Hippocampal formation (tissue), 2 donors: Measurements from ENCODE around the gene TMEM50B.
"Not testable (repeated sequence)": the region's sequence is repeated elsewhere in the genome, so short reads cannot be mapped to it uniquely, and the experiment has no call there.

Experiments used
- DNase-seq, 2 donors: peaks; one replicate each; lab custom pipeline; 2025; lab: John Stamatoyannopoulos, UW

Gene TMEM50B

DNA sequence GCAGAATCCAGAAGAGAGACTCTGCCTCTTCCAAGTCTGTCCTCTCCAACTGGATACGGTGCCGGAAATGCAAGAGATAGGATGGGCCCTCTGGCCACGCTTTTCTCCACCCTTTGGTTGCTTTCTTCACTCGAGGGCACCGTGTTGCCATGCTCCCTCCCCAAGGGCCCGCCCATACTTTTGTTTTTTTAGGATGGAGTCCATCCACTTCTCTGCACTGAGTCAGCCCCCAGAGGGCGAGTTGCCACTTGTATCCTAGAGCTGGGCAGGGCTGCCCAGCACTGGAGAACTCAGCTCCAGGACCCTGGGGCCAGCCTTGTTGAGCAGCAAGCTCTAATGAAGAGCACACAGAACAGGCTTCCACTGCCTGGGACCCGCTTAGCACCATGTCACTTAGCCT lies 51.1 kb downstream of the TMEM50B start:
- no peak for DNase-seq

DNA sequence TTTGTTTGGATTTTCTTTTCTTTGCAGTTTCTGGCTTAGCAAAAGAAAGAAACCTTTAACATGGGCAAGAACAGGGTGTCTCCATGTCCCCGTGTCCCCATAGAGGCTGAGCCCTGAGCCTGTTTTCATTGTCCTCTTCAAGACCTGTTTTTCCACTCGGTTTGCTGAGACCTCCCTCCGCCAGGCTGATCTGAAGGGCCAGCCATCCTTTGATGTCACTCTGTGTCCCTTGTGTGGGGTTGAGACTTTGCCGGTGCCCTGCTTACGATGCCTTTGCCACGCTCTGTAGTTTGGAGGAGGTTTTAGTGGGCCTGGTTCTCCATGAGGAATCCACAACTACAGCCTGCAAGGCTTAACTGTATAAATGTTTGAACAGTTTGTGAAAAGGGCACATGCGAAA lies 52.7 kb downstream of the TMEM50B start:
- no peak for DNase-seq

DNA sequence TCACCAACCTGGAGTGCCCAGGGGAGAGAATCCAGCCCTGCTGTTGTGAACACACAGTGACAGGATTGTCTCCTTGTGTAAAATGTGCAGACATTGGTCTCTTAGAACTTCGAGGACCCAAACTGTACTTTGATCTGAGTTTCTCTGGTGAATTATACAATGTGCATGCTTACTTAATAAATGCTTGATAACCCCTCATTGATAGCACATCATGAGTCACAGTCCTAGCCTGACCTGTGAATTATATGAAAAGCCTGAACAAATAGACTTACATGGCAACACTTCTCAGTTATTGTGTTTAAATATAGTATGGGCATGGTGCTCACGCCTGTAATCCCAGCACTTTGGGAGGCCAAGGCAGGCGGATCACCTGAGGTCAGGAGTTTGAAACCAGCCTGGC lies 53.9 kb downstream of the TMEM50B start:
- DNase-seq: no peak

DNA sequence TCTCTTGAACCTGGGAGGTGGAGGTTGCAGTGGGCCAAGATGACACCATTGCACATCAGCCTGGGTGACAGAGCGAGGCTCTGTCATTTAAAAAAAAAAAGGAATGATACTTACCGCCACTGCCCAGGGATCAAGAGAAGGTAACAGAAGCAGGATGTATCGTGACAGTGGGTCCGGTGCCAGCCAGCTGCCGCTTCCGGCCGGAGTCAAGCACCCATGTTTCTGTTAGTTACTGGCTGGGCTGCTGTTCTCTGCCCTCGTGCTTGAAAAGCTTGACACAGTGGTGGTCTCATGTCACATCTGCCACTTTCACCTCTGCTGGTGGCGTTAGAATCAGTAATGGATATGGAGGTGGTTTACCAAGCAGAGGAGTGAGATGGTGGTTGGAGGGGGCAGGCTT lies 55.6 kb downstream of the TMEM50B start:
- DNase-seq: no peak

DNA sequence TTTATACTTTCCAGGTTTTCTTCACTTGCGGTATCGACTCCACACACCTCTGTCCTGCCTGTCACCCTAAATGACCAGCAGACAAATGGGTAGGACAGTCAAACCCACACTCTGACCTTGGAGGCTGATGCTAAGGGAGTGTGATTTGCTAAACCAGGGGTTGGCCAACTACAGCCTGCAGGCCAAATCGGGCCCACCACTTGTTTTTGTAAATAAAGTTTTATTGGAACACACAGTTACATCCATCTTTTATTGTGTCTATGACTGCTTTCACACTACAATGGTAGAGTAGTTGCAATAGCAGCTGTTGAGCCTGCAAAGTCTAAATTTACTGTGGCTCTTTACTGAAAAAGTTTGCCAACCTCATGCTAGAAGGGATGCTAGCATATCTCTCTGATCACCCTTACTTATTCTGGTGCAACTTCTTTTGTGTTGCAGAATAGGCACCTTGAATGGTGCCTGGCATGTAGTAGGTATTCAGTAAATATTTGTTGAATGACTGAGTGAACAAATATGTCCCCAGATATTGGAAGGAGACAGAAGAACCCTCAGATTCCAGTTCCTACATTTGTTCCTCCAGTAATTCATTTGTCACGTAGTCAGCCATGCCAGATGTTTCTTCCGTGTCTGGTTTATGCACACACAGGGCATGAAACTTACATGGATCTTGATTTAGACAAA lies 57.9 kb downstream of the TMEM50B start:
- no peak for DNase-seq

DNA sequence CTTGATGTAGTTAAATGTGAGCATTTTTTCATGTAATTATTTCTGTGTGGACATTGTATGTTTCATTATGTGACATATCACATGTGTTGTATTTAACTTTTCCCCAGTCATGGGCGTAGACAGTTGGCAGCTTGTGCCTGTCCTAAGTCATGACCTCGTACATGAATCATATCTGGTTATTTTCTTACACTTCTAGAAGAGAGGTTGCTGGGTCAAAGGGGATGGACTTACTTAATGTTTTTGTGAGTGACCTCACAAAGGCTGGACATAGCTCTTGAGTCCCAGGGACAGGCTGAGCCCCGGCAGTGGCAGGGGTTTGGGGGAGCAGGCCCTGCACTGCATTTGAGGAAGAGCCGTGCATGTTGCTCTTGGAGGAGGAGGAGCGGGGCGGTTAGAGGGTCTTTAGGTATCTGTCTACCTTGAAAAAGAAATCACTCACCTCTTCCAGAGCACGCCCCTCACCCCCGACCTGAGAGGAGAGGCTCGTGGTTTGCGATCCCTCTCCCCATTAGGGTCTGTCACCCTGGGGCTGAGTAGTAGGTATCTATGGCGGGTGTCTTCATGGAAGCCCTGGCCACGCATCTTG lies 60.1 kb downstream of the TMEM50B start:
- no peak for DNase-seq

DNA sequence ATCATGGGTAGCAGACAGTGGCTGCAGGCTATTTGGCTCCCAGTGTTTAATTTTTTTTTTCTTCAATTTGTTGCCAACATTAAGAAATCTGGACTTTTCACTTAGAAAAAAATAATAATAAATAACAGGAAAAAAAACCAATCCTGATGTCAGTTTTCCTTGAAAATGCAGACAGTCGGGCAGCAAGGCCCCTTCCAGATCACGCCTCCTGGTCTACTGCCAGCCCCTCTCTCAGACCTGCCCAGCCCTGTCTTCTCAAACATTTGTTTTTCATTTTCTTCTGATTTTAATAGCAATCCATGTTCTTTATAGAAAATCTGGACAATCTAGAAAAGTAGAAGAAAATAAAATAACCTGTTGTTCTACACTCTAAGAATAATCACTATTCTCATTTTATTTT lies 61.1 kb downstream of the TMEM50B start:
- no peak for DNase-seq

DNA sequence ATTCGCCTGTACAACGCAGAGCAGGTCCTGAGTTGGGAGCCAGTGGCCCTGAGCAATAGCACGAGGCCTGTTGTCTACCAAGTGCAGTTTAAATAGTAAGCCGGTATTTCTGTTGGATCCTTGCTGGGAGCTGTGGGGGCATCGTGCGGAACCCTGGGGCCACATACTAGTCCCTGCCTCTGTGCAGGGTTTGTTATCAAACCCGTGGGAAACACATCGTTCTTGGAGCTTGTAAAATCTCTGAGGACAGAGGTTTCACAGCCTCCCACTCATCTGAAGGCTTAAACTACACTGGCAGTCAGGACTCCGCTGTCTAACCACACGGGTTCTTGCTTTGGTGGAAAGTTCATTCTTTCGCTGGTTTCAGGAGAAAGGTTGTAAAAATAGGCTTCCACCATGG lies 64.8 kb downstream of the TMEM50B start:
- no peak for DNase-seq

DNA sequence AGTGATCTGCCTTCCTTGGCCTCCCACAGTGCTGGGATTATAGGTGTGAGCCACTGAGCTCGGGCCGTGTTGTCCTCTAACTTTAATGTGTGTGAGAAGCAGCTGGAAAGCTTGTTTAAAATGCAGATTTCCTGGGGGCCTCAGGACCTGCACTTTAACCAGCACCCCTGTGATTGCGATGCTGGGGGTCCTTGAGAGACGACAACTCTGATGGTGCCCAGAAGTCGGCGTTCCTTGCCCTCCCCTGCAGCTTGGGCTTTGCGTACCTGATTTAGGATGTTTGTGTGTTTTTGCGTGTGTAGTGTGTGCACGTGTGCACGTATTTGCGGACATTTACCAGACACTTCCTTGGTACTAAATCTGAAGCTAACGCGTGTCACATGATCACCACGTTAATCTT lies 65.7 kb downstream of the TMEM50B start:
- no peak for DNase-seq

DNA sequence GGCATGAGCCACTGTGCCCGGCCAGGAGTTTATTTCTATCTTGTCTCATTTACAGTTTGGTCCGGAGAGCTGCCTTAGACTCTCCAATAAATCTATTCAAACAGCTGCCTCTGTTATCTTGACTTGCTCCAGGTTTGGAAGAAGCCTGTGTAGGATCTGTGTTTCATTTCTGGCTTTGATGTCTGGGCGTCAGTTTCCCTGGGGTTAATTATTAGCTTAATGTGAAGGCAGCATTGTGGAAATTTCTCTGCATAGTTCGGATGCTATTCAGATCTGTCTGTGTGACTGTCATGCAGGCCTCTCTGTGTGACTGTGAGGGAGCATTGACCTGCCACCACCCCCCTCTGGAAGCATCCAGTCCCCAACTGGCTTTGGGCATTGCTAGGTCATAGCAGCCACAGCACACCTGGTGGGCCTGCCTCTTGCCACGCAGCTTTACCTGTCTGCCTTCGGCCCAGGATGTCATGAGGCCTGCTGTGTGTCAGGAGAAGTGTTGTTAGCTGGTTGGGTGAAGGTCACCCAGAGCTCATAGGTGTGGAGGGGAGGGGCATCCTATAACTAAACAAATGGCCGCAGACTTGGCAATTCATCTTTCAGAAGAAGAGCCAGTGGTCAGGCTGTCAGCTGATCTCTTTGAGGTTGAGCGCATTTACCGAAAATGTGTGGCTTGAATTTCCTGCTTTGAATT lies 66.8 kb downstream of the TMEM50B start:
- no peak for DNase-seq

DNA sequence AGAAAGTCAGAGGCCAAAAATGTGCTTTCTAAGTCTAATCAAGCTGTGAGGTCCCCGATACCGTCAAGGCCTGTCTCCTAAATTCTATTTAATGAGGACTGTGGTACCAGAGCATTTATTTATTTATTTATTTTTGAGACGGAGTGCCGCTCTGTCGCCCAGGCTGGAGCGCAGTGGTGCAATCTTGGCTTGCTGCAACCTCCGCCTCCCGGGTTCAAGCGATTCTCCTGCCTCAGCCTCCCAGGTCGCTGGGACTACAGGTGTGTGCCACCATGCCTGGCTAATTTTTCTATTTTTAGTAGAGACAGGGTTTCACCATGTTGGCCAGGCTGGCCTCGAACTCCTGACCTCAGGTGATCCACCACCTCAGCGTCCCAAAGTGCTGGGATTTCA lies 67.3 kb downstream of the TMEM50B start:
- DNase-seq: not testable (repeated sequence)

DNA sequence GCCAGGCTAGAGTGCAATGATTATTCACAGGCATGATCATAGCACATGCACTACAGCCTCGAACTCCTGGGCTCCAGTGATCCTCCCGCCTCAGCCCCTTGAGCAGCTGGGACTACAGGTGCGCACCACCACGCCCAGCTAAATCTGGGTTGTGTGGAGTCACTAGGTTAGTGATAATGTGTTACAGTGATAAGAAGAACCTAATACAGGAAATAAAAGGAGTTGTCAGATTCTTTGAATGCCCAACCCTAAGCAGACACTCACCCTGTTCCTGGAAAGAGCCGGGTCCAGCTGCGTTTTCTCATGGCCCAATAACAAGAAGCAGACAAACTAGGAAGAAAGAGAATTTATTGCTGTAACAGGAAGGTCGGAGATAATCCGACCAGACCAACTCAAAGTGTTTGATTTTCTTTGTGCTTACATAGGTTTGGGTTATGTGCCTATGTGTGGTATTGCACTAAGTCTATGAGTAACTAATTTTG lies 67.8 kb downstream of the TMEM50B start:
- no peak for DNase-seq

DNA sequence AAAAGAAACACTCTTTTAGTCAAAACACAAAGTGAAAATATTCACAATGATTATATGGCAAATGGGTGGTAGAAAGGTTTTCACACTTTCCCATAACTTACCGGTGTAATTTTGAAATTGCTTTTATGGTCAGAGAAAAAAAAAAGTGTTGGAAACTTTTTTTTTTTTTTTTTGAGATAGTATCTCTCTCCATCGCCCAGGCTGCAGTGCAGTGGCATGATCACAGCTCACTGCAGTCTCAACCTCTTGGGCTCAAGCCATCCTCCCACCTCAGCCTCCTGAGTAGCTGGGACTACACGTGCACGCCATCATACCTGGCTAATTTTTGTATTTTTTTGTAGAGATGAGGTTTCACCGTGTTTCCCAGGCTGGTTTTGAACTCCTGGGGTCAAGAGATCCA lies 73.3 kb downstream of the TMEM50B start:
- DNase-seq: no peak

DNA sequence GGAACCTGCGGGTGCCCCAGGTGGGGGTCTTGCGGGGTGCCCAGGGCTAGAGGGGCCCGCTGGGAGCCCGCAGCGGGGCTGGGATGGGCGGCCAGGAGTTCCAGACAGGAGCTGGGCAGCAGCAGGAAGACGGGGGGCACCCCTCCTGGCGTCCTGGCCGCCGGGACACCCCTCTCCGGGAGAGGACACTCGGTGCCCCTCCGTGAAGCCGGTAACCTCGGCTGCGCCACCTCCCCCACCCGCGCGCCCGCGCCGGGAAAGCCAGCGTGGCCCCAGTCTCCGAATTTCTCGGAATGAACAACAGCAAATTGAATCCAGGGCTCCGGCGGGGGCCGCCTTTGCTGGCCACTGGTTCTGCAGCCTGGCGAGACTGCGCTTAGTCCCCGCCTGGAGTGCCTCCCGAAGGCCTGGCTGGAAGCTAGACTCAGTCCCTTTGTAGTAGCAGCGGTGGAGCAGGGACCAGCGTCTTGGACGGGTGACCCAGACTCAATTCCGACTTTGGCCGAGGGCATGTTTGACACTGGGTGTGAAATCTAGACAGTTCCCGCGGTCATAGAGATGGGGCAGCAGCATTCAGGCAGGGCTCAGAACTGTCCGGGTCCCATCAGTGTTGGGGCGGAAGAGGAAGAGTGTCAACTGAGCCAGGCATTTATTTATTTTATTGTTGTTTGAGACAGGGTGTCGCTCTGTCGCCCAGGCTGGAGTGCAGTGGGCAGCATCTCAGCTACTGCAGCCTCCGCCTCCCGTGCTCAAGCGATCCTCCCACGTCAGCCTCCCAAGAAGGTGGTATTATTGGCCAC lies 75.8 kb downstream of the TMEM50B start:
- DNase-seq: peak in 1 of 2 donors; percentile 47

DNA sequence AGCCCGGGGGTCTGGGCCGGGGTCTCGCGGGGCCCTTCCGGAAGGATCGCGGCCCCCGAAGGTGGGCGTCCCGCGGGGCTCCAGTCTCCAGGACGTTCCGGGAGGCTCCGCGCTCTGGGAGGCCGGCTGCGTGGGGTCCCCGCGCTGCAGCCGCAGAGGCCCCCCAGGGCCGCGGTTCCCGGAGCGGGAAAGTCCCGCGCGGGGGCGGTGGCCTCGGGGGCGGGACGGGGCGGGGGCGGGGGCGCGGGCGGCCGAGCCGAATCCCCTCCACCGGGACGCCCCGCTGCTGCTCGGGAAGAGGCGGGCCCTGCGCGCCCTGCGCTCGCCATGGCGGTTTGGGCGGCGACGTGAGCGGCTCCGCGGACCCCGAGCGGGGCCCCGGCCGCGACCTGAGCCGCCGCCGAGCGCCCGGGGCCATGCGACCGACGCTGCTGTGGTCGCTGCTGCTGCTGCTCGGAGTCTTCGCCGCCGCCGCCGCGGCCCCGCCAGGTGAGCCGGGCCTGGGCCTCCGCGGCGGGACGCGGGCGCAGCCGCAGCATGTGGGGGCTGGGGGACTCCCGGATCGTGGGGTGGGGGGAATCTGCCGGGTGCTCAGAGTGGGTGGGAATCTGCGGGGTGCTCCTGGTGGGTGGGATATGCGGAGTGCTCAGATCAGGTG lies 76.5 kb downstream of the TMEM50B start, which contains the start of gene IFNGR2:
IFNGR2 (plus strand) TSS at position 286 of the 658 bp plus-strand sequence; CDS start at position 417, 131 bp downstream.
- peak in 1 of 2 donors; percentile 14 for DNase-seq

DNA sequence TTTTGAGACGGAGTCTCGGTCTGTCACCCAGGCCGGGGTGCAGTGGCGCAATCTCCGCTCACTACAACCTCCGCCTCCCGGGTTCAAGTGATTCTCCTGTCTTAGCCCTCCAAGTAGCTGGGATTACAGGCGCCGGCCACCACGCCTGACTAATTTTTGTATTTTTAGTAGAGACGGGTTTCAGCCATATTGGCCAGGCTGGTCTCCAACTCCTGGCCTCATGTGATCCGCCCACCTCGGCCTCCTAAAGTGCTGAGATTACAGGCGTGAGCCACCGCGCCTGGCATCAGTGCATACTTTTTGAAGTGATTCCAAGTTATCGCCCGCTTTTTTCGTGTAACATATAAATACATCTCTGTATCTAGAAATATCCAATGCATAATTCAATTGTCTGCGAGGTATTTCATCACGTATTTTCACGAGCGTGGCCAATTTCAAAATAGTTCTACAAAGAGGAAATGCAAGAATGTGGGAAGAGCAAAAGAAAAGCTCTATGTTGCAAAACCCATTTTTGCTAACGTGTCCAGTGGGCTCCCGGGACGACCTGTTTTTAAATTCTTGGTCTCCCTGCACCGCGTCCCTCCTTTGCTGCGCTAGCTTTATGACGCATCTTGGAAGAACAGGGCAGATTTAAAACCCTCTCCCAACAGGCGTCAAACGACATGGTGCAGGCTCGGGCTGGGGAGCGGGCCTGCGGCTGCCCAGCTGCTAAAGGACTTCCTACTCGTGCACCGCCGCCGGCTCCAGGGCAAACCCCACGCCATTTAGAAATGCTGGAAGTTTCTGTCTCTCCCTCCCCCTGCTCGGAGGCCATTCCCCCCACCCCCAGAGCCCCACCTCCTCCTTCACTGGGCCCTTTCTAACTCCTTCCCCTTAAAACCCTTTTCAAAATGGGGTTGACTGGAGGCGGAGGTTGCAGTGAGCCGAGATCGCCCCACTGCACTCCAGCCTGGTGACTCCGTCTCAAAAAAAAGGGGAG lies 77.5 kb downstream of the TMEM50B start:
- DNase-seq: peak; percentile 20 to 34

DNA sequence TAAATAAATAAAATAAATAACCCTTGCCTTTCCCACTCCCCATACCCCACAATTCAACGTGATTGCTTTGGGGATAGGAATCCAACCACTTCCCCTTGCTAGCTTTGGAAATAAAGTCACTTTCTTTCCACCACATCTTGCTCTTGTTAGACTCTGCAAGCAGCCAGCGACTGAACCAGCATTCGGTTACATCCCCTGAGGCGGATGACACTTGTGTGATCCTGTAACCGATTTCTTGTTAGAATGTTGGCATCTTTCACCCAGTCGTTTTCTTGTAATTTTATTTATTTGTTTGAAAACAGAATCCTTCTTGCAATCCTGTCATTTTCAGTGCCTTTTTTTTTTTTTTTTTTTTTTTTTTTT lies 78.2 kb downstream of the TMEM50B start:
- DNase-seq: no peak
